ENCODE results near the gene ANKRD55. TPM values are rescaled to one million over a fixed set of nuclear protein-coding genes. Genes with fewer than 3 reads are reported as not detected.

The ANKRD55 gene
- total RNA-seq, 2 experiments from 2014 or later = 9.7 to 10.2 TPM

DNA sequence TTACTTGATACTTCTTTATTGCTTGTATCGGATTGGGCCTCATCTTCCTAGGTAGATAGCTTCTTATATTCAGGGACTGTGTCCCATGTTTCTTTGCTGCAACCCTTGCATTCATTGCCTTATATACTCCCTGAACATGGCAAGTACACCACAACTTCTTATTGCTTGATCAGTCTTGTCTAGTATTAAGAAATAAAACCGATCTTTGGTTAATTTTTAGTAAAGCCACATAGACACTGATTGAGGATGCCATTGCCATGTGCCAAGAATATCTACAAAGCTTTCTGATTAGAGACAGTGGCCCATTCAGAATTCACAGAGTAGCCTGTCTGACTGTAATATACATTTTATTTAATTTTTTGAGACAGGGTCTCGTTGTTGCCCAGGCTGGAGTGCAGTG lies 34.7 kb upstream of the ANKRD55 start:
- H3K9me3 ChIP-seq (ENCODE audit: control insufficient read depth in 1 of 2, insufficient read depth in 1 of 2, low read length in 2 of 2) = no peaks in the 10 kb centered on the region
- CTCF ChIA-PET = interaction anchor here (0.6 kb wide), 1 partner anchor 331 kb away, joined by 3 read pairs; no protein-coding TSS in a partner anchor
- Mint-ChIP-seq H3K36me3 (ENCODE audit: low read depth) (no peaks in the 10 kb centered on the region), H3K27me3 (no peaks in the 10 kb centered on the region), H3K4me3 (no peak overlapping the region), H3K4me1 (ENCODE audit: low read depth) (peaks cover 19% of the 10 kb centered on the region), H3K9me3 (no peaks in the 10 kb centered on the region), H3K27ac (no peak overlapping the region)
- intact Hi-C loops (cut with DNase I, micrococcal nuclease) = loop anchor here in 1 of 2 experiments (2.0 kb wide), 1 partner anchor 291 kb away; no protein-coding TSS in a partner anchor
- no peak for ATAC-seq (ENCODE audit: poor library complexity)
- TF ChIP-seq, protein P1, sequence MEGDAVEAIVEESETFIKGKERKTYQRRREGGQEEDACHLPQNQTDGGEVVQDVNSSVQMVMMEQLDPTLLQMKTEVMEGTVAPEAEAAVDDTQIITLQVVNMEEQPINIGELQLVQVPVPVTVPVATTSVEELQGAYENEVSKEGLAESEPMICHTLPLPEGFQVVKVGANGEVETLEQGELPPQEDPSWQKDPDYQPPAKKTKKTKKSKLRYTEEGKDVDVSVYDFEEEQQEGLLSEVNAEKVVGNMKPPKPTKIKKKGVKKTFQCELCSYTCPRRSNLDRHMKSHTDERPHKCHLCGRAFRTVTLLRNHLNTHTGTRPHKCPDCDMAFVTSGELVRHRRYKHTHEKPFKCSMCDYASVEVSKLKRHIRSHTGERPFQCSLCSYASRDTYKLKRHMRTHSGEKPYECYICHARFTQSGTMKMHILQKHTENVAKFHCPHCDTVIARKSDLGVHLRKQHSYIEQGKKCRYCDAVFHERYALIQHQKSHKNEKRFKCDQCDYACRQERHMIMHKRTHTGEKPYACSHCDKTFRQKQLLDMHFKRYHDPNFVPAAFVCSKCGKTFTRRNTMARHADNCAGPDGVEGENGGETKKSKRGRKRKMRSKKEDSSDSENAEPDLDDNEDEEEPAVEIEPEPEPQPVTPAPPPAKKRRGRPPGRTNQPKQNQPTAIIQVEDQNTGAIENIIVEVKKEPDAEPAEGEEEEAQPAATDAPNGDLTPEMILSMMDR (IDR thresholded peaks at IDR 0.05) = no peak
- H3K4me1 ChIP-seq (ENCODE audit: insufficient read depth, low read length) = peaks cover 11% of the 10 kb centered on the region
- no peak overlapping the region for H3K4me3 ChIP-seq (ENCODE audit: low read length)
- H3K36me3 ChIP-seq (ENCODE audit: insufficient read depth, low read length) = no peaks in the 10 kb centered on the region
- DNase-seq = no peak
- no peaks in the 10 kb centered on the region for H3K27me3 ChIP-seq (ENCODE audit: control insufficient read depth in 1 of 2, insufficient read depth in 2 of 2, low read length in 2 of 2)
- POLR2A ChIA-PET = no interaction called here
- no peak overlapping the region for H3K27ac ChIP-seq (ENCODE audit: low read depth in 1 of 2, low read length in 2 of 2)

DNA sequence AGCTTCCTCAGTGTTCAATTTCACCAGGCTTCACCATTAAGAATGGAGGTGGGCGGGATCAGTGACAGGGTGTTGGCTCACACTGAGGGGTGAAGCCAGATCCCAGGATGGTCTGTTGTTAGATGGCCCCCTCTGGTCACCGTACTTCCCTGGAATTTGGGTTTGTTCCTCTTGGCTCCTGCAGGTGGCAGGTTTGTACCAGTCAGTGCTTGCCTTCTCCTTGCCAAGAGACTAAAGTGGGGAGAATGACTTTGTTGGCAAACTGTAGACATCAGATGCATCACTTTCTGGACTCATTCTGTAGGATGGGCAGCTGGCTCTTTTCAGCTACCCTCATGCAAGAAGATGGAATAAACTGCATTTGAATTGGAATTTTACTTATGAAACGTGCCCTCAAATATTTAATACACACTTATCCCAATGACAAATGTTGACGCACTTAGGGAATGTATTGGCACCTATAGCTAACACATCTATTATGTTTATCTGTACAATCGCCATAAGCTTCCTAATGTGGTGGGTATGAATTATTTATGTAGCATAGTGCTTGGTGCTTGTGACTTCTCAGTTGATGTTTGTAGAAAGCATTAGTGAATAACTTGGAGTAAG lies 31.4 kb upstream of the ANKRD55 start:
- Histone ChIP-seq H3K27ac (ENCODE audit: low read depth in 1 of 2, low read length in 2 of 2) (no peak overlapping the region), H3K9me3 (ENCODE audit: control insufficient read depth in 1 of 2, insufficient read depth in 1 of 2, low read length in 2 of 2) (no peaks in the 10 kb centered on the region), H3K4me3 (ENCODE audit: low read length) (no peak overlapping the region), H3K4me1 (ENCODE audit: insufficient read depth, low read length) (no peaks in the 10 kb centered on the region), H3K27me3 (ENCODE audit: control insufficient read depth in 1 of 2, insufficient read depth in 2 of 2, low read length in 2 of 2) (no peaks in the 10 kb centered on the region), H3K36me3 (ENCODE audit: insufficient read depth, low read length) (no peaks in the 10 kb centered on the region)
- Mint-ChIP-seq H3K27me3 (no peaks in the 10 kb centered on the region), H3K27ac (no peak overlapping the region), H3K4me1 (ENCODE audit: low read depth) (peaks cover 2% of the 10 kb centered on the region), H3K4me3 (no peak overlapping the region), H3K36me3 (ENCODE audit: low read depth) (no peaks in the 10 kb centered on the region), H3K9me3 (no peaks in the 10 kb centered on the region)
- peak in 6 of 14 experiments; percentile 7 to 57 (median 33) for DNase-seq
- intact Hi-C loops (cut with DNase I, micrococcal nuclease) = no loop called here
- TF ChIP-seq, protein P1 (IDR thresholded peaks at IDR 0.05) = peak; percentile 50
- ATAC-seq (ENCODE audit: poor library complexity) = no peak
- ChIA-PET CTCF (interaction anchor here (0.6 to 1.6 kb wide), 4 partner anchors 19 to 574 kb away, joined by 3 to 6 read pairs (median 3); no protein-coding TSS in a partner anchor), POLR2A (interaction anchor here (0.8 kb wide), 1 partner anchor 550 kb away, joined by 3 read pairs; the partner anchor contains the start of gene MAP3K1)

DNA sequence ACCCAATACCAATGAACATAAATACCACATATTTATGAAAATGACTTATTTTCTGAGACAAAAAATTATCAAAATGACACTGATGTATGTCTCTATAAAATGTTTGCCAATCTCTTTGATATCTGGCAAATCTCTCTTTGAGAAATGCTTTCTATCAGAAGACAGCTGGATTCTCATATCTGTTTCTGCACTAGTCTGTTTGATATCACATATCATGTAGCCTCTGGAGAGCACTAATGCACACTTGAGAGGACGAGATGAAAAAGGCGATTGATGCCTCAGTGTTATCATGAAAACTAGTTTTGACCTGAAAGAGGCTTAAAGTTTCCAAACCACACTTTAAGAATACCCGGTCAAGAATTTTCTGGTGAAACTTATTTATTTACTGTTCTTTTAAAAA lies 29.1 kb upstream of the ANKRD55 start:
- DNase-seq (no peak), ATAC-seq (ENCODE audit: poor library complexity) (no peak)
- TF ChIP-seq, protein P1 (IDR thresholded peaks at IDR 0.05) = no peak
- H3K27ac Mint-ChIP-seq = no peak overlapping the region
- no peak overlapping the region for H3K4me3 Mint-ChIP-seq
- no peaks in the 10 kb centered on the region for H3K4me1 Mint-ChIP-seq (ENCODE audit: low read depth)
- H3K36me3 Mint-ChIP-seq (ENCODE audit: low read depth) = no peaks in the 10 kb centered on the region
- CTCF ChIA-PET = no interaction called here
- Histone ChIP-seq H3K4me1 (ENCODE audit: insufficient read depth, low read length) (no peaks in the 10 kb centered on the region), H3K27me3 (ENCODE audit: control insufficient read depth in 1 of 2, insufficient read depth in 2 of 2, low read length in 2 of 2) (no peaks in the 10 kb centered on the region), H3K4me3 (ENCODE audit: low read length) (no peak overlapping the region), H3K9me3 (ENCODE audit: control insufficient read depth in 1 of 2, insufficient read depth in 1 of 2, low read length in 2 of 2) (peaks cover 0 to 8% of the 10 kb centered on the region in 2 experiments), H3K27ac (ENCODE audit: low read depth in 1 of 2, low read length in 2 of 2) (no peak overlapping the region), H3K36me3 (ENCODE audit: insufficient read depth, low read length) (no peaks in the 10 kb centered on the region)
- POLR2A ChIA-PET = no interaction called here
- intact Hi-C loops (cut with DNase I, micrococcal nuclease) = no loop called here
- H3K9me3 Mint-ChIP-seq = no peaks in the 10 kb centered on the region
- no peaks in the 10 kb centered on the region for H3K27me3 Mint-ChIP-seq
